ENCODE data around the gene HNRNPUL1.

GRCh38 chr19:41263850-41264580 is at the start of gene HNRNPUL1:
- TF ChIP-seq EGR1 (IDR thresholded peaks at IDR 0.05) (peak; percentile 83), MAX (IDR thresholded peaks at IDR 0.05) (peak; percentile 93), CEBPB (IDR thresholded peaks at IDR 0.05) (no peak), NFIC (IDR thresholded peaks at IDR 0.05) (0 out of 2 replicates have a peak, but pooled peaks have one; percentile 19), TAF1 (IDR thresholded peaks at IDR 0.05; ENCODE audit: low read depth) (peak; percentile 87; the same call in 1 of the 2 replicates), EP300 (IDR thresholded peaks at IDR 0.05; ENCODE audit: borderline replicate concordance) (peak; percentile 13; the same call in 1 of the 2 replicates), FOXM1 (IDR thresholded peaks at IDR 0.05; ENCODE audit: borderline replicate concordance, low read depth) (peak; percentile 61), YY1 (IDR thresholded peaks at IDR 0.05; ENCODE audit: low read depth) (peak; percentile 99), RAD21 (IDR thresholded peaks at IDR 0.05; ENCODE audit: low read depth) (no peak), TCF12 (IDR thresholded peaks at IDR 0.05; ENCODE audit: low read depth) (peak; percentile 72), CREB1 (IDR thresholded peaks at IDR 0.05; ENCODE audit: low read depth) (peak; percentile 70; the same call in 1 of the 2 replicates)
- TF ChIP-seq, protein P1, sequence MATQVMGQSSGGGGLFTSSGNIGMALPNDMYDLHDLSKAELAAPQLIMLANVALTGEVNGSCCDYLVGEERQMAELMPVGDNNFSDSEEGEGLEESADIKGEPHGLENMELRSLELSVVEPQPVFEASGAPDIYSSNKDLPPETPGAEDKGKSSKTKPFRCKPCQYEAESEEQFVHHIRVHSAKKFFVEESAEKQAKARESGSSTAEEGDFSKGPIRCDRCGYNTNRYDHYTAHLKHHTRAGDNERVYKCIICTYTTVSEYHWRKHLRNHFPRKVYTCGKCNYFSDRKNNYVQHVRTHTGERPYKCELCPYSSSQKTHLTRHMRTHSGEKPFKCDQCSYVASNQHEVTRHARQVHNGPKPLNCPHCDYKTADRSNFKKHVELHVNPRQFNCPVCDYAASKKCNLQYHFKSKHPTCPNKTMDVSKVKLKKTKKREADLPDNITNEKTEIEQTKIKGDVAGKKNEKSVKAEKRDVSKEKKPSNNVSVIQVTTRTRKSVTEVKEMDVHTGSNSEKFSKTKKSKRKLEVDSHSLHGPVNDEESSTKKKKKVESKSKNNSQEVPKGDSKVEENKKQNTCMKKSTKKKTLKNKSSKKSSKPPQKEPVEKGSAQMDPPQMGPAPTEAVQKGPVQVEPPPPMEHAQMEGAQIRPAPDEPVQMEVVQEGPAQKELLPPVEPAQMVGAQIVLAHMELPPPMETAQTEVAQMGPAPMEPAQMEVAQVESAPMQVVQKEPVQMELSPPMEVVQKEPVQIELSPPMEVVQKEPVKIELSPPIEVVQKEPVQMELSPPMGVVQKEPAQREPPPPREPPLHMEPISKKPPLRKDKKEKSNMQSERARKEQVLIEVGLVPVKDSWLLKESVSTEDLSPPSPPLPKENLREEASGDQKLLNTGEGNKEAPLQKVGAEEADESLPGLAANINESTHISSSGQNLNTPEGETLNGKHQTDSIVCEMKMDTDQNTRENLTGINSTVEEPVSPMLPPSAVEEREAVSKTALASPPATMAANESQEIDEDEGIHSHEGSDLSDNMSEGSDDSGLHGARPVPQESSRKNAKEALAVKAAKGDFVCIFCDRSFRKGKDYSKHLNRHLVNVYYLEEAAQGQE (IDR thresholded peaks at IDR 0.05; ENCODE audit: low read depth) = peak; percentile 29; the same call in 1 of the 2 replicates
